A549 (cell line): Measurements from ENCODE around the gene MAN2B2. TPM values are rescaled to one million over a fixed set of nuclear protein-coding genes. Genes with fewer than 3 reads are reported as not detected.

Source experiments
- ATAC-seq, 2 experiments: fragments of 200-7000 bp in 1 of 2; fragments of >200 bp in 1 of 2; cut with Nextera tagmentation in 1 of 2; cut with Tn5 transposase in 1 of 2; 3 replicates each; pipeline versions ENCODE4 v1.8.0 to v1.9.1; 2018 to 2020; ENCODE audit warnings: mild to moderate bottlenecking in 1 of 2, moderate library complexity in 1 of 2
- CTCF ChIA-PET: fragments of 300-600 bp; sonication (Branson Sonifier 250); formaldehyde crosslinking; extraction: SDS; loops from one replicate; lab custom pipeline; 2021; ENCODE audit warnings: antibody characterized with exemption, inconsistent platforms; lab: Yijun Ruan, JAX
- POLR2A ChIA-PET: fragments of 350-600 bp; formaldehyde crosslinking; extraction: SDS; loops from one replicate; lab custom pipeline; 2021; ENCODE audit warnings: antibody characterized with exemption, inconsistent platforms; lab: Yijun Ruan, JAX
- DNase-seq, 2 experiments: peaks; one replicate each; pipeline versions ENCODE4 v3.0.0 to v3.0.0-alpha.2; 2011 to 2016; ENCODE audit warnings: low read depth in 1 of 2, low spot score in 1 of 2
- FAIRE-seq: peaks from 2 replicates; lab custom pipeline; 2011; peaks lifted over from hg19 to GRCh38; lab: Jason Lieb, UNC
- H3K27ac ChIP-seq, 2 experiments: fragments of >200 bp; sonication (Bioruptor Twin); formaldehyde crosslinking; 3 replicates each; pipeline ENCODE4 v1.5.1; 2016 to 2017
- H3K4me1 ChIP-seq: fragments of >200 bp; sonication (Bioruptor Twin); formaldehyde crosslinking; 3 replicates; pipeline ENCODE4 v1.6.1; 2016
- H3K4me2 ChIP-seq: fragments of >200 bp; sonication (Bioruptor Twin); formaldehyde crosslinking; 3 replicates; pipeline ENCODE4 v1.6.1; 2016
- H3K4me3 ChIP-seq: fragments of >200 bp; sonication (Bioruptor Twin); formaldehyde crosslinking; 3 replicates; pipeline ENCODE4 v1.5.1; 2016
- H3K9me3 ChIP-seq: fragments of >200 bp; sonication (Bioruptor Twin); formaldehyde crosslinking; 3 replicates; pipeline ENCODE4 v1.6.1; 2016
- CBX2 ChIP-seq: fragments of 200-600 bp; sonication (generic); IDR thresholded peaks from 2 replicates; pipeline ENCODE4 v1.6.1; 2016; ENCODE audit warnings: low read depth, mild to moderate bottlenecking, borderline replicate concordance
- CEBPB ChIP-seq, 2 experiments: fragments of >200 bp in 1 of 2; sonication (Bioruptor Twin) in 1 of 2; formaldehyde crosslinking in 1 of 2; IDR thresholded peaks; 2 replicates each; pipeline ENCODE4 v1.6.1; 2012 to 2016
- FOXS1 ChIP-seq: fragments of 250-450 bp; sonication (Bioruptor Pico); IDR thresholded peaks from 2 replicates; pipeline ENCODE4 v1.5.0; 2020; ENCODE audit warnings: mild to moderate bottlenecking, moderate library complexity
- NFE2L2 ChIP-seq: fragments of 150-350 bp; conservative IDR thresholded peaks from 2 replicates; pipeline ENCODE4 v1.6.1; 2014; ENCODE audit warnings: low read length
- POLR2AphosphoS2 ChIP-seq: conservative IDR thresholded peaks from 2 replicates; pipeline ENCODE4 v1.6.1; 2012; ENCODE audit warnings: low read length, improper control_type of control experiment, inconsistent platforms
- ZC3H11A ChIP-seq: fragments of 450-650 bp; IDR thresholded peaks from 2 replicates; pipeline ENCODE4 v1.6.1; 2014; ENCODE audit warnings: antibody characterized with exemption, mild to moderate bottlenecking
- ZFP36 ChIP-seq: fragments of 450-650 bp; IDR thresholded peaks from 2 replicates; pipeline ENCODE4 v1.6.1; 2014; ENCODE audit warnings: borderline replicate concordance; ENCODE audit not compliant: partially characterized antibody
- ZNF302 ChIP-seq: fragments of 250-450 bp; sonication (Bioruptor Pico); IDR thresholded peaks from 2 replicates; pipeline ENCODE4 v1.9.0; 2021; ENCODE audit warnings: inconsistent platforms, mild to moderate bottlenecking, moderate library complexity
- WGBS: methylation state at CpG from one replicate; pipeline ENCODE4 v1.1.6; 2017; ENCODE audit errors: missing lambda C conversion rate; 5-methylcytosine and 5-hydroxymethylcytosine counted together
- polyA plus RNA-seq, 4 experiments: library from polyadenylated mRNA; depleted of rRNA in 3 of 4; stranded (reverse); fragments of >200 nt; fragmentation: RNase III in 1 of 4; extraction: RNeasy Plus Mini Kit Qiagen cat#74134 plus additional on column Dnase treatment in 1 of 4; gene quantifications; 2 replicates in 3 of 4; 3 replicates in 1 of 4; pipeline ENCODE4 v1.2.3, GENCODE V29; 2011 to 2017
- TF ChIP-seq, protein P1 (sequence below): fragments of 200-600 bp; sonication (generic); IDR thresholded peaks from 2 replicates; pipeline ENCODE4 v1.6.1; 2016; ENCODE audit warnings: antibody characterized with exemption, mild to moderate bottlenecking, moderate library complexity
- TF ChIP-seq, protein P2 (sequence below): fragments of >200 bp; sonication (Bioruptor Twin); formaldehyde crosslinking; IDR thresholded peaks from 3 replicates; pipeline ENCODE4 v1.5.1; 2016
- TF ChIP-seq, protein P3 (sequence below): fragments of >200 bp; sonication (Bioruptor Twin); formaldehyde crosslinking; IDR thresholded peaks from 2 replicates; pipeline ENCODE4 v1.6.1; 2016
- TF ChIP-seq, protein P4 (sequence below): fragments of 250-450 bp; sonication (Bioruptor Pico); IDR thresholded peaks from 2 replicates; pipeline ENCODE4 v1.5.0; 2021; ENCODE audit warnings: mild to moderate bottlenecking, moderate library complexity, borderline replicate concordance

MAN2B2 gene
- polyA plus RNA-seq, 2 of the 4 experiments (the other 2 are of a cell fraction), result 6.3 to 8.4 TPM

DNA sequence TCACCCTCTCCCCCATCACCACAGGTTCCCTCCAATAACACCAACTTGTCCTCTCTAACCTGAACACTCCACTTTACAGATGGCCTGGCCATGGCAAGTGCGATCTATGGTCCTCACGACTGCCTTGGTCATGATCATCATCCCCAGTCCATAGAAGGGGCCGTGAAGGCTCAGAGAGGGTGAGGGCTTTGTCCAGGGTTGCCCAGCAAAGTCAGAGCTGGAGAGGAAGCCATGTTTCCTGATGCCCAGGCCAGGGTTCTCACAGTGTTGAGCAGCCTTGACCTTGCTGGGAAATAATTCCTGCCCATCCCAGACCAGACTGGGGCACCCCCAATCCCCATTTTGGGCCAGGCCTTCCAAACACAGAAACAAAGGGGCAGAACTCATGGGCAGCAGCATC is 42.9 kb upstream of the MAN2B2 start:
- DNase-seq, result no peak
- no peak for FAIRE-seq
- no peak for ATAC-seq
- Histone ChIP-seq H3K4me2 (no peak overlapping the region), H3K4me1 (no peaks in the 10 kb centered on the region), H3K9me3 (no peaks in the 10 kb centered on the region), H3K4me3 (no peak overlapping the region), H3K27ac (no peak overlapping the region)
- TF ChIP-seq FOXS1 (CRISPR knock-in tag) (no peak), ZFP36 (no peak), NFE2L2 (no peak), POLR2AphosphoS2 (no peak)
- TF ChIP-seq, protein P1, sequence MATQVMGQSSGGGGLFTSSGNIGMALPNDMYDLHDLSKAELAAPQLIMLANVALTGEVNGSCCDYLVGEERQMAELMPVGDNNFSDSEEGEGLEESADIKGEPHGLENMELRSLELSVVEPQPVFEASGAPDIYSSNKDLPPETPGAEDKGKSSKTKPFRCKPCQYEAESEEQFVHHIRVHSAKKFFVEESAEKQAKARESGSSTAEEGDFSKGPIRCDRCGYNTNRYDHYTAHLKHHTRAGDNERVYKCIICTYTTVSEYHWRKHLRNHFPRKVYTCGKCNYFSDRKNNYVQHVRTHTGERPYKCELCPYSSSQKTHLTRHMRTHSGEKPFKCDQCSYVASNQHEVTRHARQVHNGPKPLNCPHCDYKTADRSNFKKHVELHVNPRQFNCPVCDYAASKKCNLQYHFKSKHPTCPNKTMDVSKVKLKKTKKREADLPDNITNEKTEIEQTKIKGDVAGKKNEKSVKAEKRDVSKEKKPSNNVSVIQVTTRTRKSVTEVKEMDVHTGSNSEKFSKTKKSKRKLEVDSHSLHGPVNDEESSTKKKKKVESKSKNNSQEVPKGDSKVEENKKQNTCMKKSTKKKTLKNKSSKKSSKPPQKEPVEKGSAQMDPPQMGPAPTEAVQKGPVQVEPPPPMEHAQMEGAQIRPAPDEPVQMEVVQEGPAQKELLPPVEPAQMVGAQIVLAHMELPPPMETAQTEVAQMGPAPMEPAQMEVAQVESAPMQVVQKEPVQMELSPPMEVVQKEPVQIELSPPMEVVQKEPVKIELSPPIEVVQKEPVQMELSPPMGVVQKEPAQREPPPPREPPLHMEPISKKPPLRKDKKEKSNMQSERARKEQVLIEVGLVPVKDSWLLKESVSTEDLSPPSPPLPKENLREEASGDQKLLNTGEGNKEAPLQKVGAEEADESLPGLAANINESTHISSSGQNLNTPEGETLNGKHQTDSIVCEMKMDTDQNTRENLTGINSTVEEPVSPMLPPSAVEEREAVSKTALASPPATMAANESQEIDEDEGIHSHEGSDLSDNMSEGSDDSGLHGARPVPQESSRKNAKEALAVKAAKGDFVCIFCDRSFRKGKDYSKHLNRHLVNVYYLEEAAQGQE, result no peak
- ChIA-PET CTCF (no interaction called here), POLR2A (no interaction called here)
- no CpG with 5 or more reads among the region's 3 CpGs for WGBS

DNA sequence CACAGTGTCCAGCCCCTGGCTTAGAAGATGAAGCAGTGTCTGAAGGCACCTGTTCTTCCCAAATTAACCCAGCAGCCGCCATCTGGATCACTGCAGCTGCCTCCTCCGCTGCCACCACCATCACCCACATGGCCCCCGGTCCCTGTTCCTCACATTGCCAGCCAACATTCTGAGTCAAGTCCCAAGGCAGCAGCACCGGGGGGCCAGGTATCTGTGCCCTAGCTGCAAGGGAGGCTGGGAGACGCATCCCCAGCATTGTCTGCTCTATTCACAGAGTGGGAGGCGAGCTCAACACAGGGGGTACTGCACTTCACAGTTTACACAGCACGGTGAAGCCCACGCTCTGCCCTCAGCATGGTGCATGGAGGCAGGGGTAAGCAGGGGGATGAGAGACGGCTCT is 42.3 kb upstream of the MAN2B2 start:
- CTCF ChIA-PET, result interaction anchor here (1.8 kb wide), 1 partner anchor 14 kb away, joined by 6 read pairs; no protein-coding TSS in a partner anchor
- H3K4me3 ChIP-seq, result no peak overlapping the region
- ATAC-seq (no peak), DNase-seq (no peak), FAIRE-seq (no peak)
- TF ChIP-seq ZC3H11A, result no peak
- TF ChIP-seq, protein P2, sequence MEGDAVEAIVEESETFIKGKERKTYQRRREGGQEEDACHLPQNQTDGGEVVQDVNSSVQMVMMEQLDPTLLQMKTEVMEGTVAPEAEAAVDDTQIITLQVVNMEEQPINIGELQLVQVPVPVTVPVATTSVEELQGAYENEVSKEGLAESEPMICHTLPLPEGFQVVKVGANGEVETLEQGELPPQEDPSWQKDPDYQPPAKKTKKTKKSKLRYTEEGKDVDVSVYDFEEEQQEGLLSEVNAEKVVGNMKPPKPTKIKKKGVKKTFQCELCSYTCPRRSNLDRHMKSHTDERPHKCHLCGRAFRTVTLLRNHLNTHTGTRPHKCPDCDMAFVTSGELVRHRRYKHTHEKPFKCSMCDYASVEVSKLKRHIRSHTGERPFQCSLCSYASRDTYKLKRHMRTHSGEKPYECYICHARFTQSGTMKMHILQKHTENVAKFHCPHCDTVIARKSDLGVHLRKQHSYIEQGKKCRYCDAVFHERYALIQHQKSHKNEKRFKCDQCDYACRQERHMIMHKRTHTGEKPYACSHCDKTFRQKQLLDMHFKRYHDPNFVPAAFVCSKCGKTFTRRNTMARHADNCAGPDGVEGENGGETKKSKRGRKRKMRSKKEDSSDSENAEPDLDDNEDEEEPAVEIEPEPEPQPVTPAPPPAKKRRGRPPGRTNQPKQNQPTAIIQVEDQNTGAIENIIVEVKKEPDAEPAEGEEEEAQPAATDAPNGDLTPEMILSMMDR, result no peak
- no peak for TF ChIP-seq ZNF302 (CRISPR knock-in tag)
- TF ChIP-seq CEBPB (IDR thresholded peaks at IDR 0.05), result no peak
- TF ChIP-seq CBX2, result no peak
- no peaks in the 10 kb centered on the region for H3K9me3 ChIP-seq
- POLR2A ChIA-PET, result no interaction called here
- no peak overlapping the region for H3K4me2 ChIP-seq
- no peak overlapping the region for H3K27ac ChIP-seq
- H3K4me1 ChIP-seq, result no peaks in the 10 kb centered on the region
- WGBS, result 30% methylated on average over 9 of the region's 9 CpGs

DNA sequence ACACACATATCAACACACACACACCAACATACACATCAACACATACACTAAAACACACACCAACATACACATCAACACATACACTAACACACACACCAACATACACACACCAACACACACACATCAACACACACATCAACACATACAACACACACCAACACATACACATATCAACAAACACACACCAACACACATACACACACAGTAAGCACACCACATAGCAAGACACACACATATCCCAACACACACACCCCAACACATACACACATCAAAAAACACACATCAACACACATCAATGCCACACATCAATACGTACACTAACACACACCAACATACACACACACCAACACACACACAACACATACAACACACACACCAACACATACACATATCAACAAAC is 40.9 kb upstream of the MAN2B2 start:
- no peak overlapping the region for H3K4me2 ChIP-seq
- no peak overlapping the region for H3K27ac ChIP-seq
- ChIA-PET POLR2A (no interaction called here), CTCF (interaction anchor here (1.8 kb wide), 1 partner anchor 12 kb away, joined by 6 read pairs; no protein-coding TSS in a partner anchor)
- H3K4me3 ChIP-seq, result no peak overlapping the region
- DNase-seq (no peak), FAIRE-seq (no peak), ATAC-seq (no peak)
- no peaks in the 10 kb centered on the region for H3K9me3 ChIP-seq
- H3K4me1 ChIP-seq, result no peaks in the 10 kb centered on the region
- no CpG with 5 or more reads among the region's 1 CpG for WGBS
- TF ChIP-seq, protein P3, sequence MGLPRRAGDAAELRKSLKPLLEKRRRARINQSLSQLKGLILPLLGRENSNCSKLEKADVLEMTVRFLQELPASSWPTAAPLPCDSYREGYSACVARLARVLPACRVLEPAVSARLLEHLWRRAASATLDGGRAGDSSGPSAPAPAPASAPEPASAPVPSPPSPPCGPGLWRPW, result no peak
- TF ChIP-seq, protein P4, sequence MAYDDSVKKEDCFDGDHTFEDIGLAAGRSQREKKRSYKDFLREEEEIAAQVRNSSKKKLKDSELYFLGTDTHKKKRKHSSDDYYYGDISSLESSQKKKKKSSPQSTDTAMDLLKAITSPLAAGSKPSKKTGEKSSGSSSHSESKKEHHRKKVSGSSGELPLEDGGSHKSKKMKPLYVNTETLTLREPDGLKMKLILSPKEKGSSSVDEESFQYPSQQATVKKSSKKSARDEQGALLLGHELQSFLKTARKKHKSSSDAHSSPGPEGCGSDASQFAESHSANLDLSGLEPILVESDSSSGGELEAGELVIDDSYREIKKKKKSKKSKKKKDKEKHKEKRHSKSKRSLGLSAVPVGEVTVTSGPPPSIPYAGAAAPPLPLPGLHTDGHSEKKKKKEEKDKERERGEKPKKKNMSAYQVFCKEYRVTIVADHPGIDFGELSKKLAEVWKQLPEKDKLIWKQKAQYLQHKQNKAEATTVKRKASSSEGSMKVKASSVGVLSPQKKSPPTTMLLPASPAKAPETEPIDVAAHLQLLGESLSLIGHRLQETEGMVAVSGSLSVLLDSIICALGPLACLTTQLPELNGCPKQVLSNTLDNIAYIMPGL (CRISPR knock-in tag), result no peak
